Inferior parietal cortex (tissue), 1 donor: ENCODE results near the gene UBE2D4.

Experiments
- DNase-seq: peaks from one replicate; pipeline ENCODE4 v3.0.0-alpha.2; 2016; ENCODE audit errors: extremely low spot score

Gene UBE2D4

GRCh38 chr7:43906331-43907010 is 19.8 kb upstream of the UBE2D4 start, which contains the start of gene URGCP:
Gene URGCP (minus strand): TSS chr7:43906596. CDS start chr7:43906575, 21 bp downstream.
- no peak for DNase-seq

GRCh38 chr7:43914795-43915194 is 11.4 kb upstream of the UBE2D4 start:
- no peak for DNase-seq

GRCh38 chr7:43915907-43916306 is 10.3 kb upstream of the UBE2D4 start:
- no peak for DNase-seq

- no peak for DNase-seq
Measured at GRCh38 chr7:43921423-43921822, 4.8 kb upstream of the UBE2D4 start.

- DNase-seq: no peak
Measured at GRCh38 chr7:43922726-43923125, 3.5 kb upstream of the UBE2D4 start.

GRCh38 chr7:43926798-43927123 is 525 bp downstream of the UBE2D4 start:
- DNase-seq: no peak

GRCh38 chr7:43927810-43928209 is 1.6 kb downstream of the UBE2D4 start:
- DNase-seq: no peak

- no peak for DNase-seq
Measured at GRCh38 chr7:43929529-43930457, 3.6 kb downstream of the UBE2D4 start.

GRCh38 chr7:43931346-43931745 is 5.1 kb downstream of the UBE2D4 start:
- no peak for DNase-seq

GRCh38 chr7:43933902-43934560 is 7.8 kb downstream of the UBE2D4 start:
- no peak for DNase-seq

GRCh38 chr7:43937444-43937843 is 11.2 kb downstream of the UBE2D4 start:
- no peak for DNase-seq

GRCh38 chr7:43938892-43939482 is 12.8 kb downstream of the UBE2D4 start:
- DNase-seq: no peak

GRCh38 chr7:43942250-43942649 is 16.0 kb downstream of the UBE2D4 start:
- DNase-seq: no peak

GRCh38 chr7:43942997-43943396 is 16.8 kb downstream of the UBE2D4 start:
- DNase-seq: no peak

- no peak for DNase-seq
Measured at GRCh38 chr7:43943417-43944187, 17.4 kb downstream of the UBE2D4 start.

GRCh38 chr7:43944286-43944685 is 18.1 kb downstream of the UBE2D4 start:
- DNase-seq: no peak

GRCh38 chr7:43952028-43952427 is 25.8 kb downstream of the UBE2D4 start:
- no peak for DNase-seq

GRCh38 chr7:43953071-43953470 is 26.8 kb downstream of the UBE2D4 start:
- DNase-seq: peak; percentile 30

GRCh38 chr7:43954524-43955228 is 28.4 kb downstream of the UBE2D4 start:
- peak; percentile 76 for DNase-seq

GRCh38 chr7:43956027-43956426 is 29.8 kb downstream of the UBE2D4 start:
- no peak for DNase-seq

- DNase-seq: no peak
Measured at GRCh38 chr7:43960933-43961332, 34.7 kb downstream of the UBE2D4 start.
